Uterus (tissue), 4 donors: ENCODE measurements around the gene MYADML2. TPM values are rescaled to one million over a fixed set of nuclear protein-coding genes. Genes with fewer than 3 reads are reported as not detected.

Experiments
- DNase-seq, 2 donors: peaks; one replicate each; pipeline ENCODE4 v3.0.0-alpha.2; 2019 to 2020
- H3K27ac ChIP-seq, 2 donors: fragments of 200-600 bp; sonication (generic); 1 replicate in 1 of 2; 2 replicates in 1 of 2; pipeline ENCODE4 v1.5.1; 2016 to 2018
- H3K27me3 ChIP-seq, 2 donors: fragments of 200-600 bp; sonication (generic); one replicate each; pipeline ENCODE4 v1.5.1; 2018 to 2019; ENCODE audit warnings: control low read depth in 1 of 2
- H3K36me3 ChIP-seq, 2 donors: fragments of 200-600 bp; sonication (generic); one replicate each; pipeline ENCODE4 v1.5.1; 2019; ENCODE audit warnings: control low read depth in 1 of 2
- H3K4me1 ChIP-seq, 2 donors: fragments of 200-600 bp; sonication (generic); one replicate each; pipeline ENCODE4 v1.5.1; 2018 to 2019; ENCODE audit warnings: control low read depth in 1 of 2
- H3K4me3 ChIP-seq, 2 donors: fragments of 200-600 bp; sonication (generic); 1 replicate in 1 of 2; 2 replicates in 1 of 2; pipeline ENCODE4 v1.5.1; 2018 to 2019; ENCODE audit warnings: mild to moderate bottlenecking in 1 of 2
- H3K9me3 ChIP-seq, 2 donors: fragments of 200-600 bp; sonication (generic); one replicate each; pipeline ENCODE4 v1.5.1; 2019; ENCODE audit warnings: control low read depth in 1 of 2
- POLR2A ChIP-seq, 2 donors: fragments of 450-650 bp; IDR thresholded peaks; one replicate each; pipeline ENCODE4 v1.6.1; 2016; ENCODE audit warnings: antibody characterized with exemption in 2 of 2, mild to moderate bottlenecking in 1 of 2, moderate library complexity in 1 of 2
- intact Hi-C: fragments of 100-400 bp; cut with DNase I; formaldehyde crosslinking; loops from one replicate; pipeline ENCODE4 v1.15.1; 2023; ENCODE audit warnings: low total_unique reads
- total RNA-seq, 4 donors: library from RNA; depleted of rRNA in 3 of 4; stranded (reverse); fragments of >200 nt in 3 of 4; gene quantifications; one replicate each; pipeline versions ENCODE4 v1.1.0 to v1.2.4, GENCODE V29; 2014 to 2023
- TF ChIP-seq, protein P1 (sequence below), 4 experiments: fragments of 200-600 bp in 2 of 4; fragments of 450-650 bp in 2 of 4; sonication (generic) in 2 of 4; IDR thresholded peaks; one replicate each; pipeline ENCODE4 v1.5.1; 2016 to 2019; ENCODE audit warnings: antibody characterized with exemption in 4 of 4, mild to moderate bottlenecking in 2 of 4, moderate library complexity in 1 of 4
- donor health status: DM: yes; HTN: yes; CAD: no.

MYADML2 gene
- total RNA-seq, 4 donors from 2014 or later = not detected

DNA sequence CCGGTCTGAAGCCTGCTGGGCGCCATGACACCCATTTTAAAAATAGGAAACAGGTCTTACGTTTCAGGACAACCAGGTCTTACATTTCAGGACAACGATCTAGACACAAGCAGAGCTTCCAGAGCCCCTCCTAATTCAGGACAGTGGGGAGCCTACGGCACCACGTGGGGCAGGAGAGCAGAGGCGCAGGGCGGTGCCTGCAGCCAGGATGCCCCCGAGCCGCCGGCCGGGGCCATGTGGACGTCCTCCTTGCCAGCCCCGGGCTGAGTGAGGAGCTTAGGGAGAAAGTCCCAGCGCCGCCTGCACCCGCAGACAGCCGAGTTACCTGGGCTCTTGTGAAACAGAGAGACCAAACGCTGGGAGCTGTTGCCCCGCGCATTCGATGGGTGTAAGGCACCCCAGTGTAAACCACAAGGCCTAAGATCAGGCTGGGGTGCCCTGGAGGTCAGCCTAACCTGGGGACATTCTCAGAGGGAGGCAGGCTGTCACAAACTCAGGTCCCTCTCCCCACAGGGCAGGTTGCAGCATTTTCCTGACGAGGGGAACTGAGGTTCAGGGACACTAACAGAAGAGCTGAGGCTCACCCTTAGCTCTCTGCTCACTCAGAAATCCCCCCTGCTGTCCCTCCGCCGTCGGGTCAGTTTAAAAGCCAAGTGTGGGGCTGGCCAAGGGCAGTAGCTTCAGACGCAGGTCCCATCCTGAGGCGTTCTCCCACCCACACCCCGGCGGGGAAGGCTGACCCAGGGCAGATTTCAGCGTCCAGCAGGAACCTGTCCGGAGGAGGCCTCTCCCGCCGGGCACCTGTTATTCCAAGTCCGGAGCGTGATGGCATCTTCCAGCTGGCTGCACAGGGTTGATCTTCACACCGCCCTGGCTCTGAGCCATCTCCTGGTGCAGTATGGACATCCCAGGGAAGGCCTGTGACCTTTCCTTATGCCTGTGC is 15.7 kb upstream of the MYADML2 start:
- no peak overlapping the region for H3K4me3 ChIP-seq
- no peak for DNase-seq
- intact Hi-C loops = loop anchor here (5.0 kb wide), 1 partner anchor 55 kb away; no protein-coding TSS in a partner anchor
- H3K27me3 ChIP-seq = peaks cover 20 to 29% of the 10 kb centered on the region in 2 donors
- no peak for TF ChIP-seq POLR2A (IDR thresholded peaks at IDR 0.05)
- TF ChIP-seq, protein P1, sequence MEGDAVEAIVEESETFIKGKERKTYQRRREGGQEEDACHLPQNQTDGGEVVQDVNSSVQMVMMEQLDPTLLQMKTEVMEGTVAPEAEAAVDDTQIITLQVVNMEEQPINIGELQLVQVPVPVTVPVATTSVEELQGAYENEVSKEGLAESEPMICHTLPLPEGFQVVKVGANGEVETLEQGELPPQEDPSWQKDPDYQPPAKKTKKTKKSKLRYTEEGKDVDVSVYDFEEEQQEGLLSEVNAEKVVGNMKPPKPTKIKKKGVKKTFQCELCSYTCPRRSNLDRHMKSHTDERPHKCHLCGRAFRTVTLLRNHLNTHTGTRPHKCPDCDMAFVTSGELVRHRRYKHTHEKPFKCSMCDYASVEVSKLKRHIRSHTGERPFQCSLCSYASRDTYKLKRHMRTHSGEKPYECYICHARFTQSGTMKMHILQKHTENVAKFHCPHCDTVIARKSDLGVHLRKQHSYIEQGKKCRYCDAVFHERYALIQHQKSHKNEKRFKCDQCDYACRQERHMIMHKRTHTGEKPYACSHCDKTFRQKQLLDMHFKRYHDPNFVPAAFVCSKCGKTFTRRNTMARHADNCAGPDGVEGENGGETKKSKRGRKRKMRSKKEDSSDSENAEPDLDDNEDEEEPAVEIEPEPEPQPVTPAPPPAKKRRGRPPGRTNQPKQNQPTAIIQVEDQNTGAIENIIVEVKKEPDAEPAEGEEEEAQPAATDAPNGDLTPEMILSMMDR (IDR thresholded peaks at IDR 0.05) = no peak
- no peaks in the 10 kb centered on the region for H3K36me3 ChIP-seq
- H3K4me1 ChIP-seq = peaks cover 0 to 20% of the 10 kb centered on the region in 2 donors
- H3K9me3 ChIP-seq = no peaks in the 10 kb centered on the region
- H3K27ac ChIP-seq = no peak overlapping the region

DNA sequence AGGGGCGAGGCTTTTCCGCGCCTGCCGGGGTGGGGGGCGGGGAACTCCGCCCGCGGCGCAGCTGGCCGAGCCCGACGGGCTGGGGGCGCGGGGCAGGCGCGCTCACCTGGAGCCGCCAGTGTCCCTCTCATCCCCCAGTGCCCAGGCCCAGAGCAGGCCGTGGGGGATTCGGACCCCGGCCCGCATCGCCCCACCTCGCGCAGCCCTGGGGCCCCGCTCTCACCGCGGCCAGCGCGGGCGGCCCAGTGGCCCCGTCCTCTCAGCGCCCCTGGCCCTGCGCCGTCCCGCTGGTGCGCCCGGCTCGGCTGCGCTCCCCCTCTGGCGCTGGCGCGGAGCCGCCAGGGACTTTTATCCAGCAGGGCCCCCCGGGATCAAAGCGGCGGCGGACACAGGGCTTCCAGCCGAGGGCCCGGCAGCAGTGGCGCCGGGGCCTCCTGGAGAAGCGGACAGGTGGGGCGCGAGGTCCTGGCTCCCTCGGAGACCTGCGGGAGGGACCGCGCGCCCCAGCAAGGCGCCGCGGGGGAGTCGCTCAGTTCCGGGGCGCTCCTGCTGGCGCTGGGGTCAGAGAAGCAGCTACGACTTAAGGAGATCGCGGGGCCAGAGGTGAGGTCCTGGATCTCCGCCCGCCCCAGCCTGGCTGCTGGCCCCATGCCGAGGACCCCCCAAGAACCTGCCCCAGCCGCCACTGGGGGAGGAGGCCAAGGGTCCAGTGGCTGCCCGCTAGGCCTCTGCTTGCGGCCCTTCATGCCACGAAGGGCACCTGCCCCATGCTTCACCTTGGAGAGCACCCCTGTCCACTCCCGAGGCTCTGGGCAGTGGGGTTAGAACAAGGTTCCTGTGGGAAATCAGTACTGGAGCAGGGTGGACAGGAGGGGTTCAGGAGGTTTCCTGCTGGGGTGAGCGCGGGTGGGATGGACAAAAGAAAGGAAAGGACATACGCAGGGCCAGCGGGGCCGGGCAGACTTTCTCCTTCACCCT is 14.8 kb upstream of the MYADML2 start:
- Histone ChIP-seq H3K4me1 (peaks cover 0 to 20% of the 10 kb centered on the region in 2 donors), H3K9me3 (no peaks in the 10 kb centered on the region), H3K36me3 (no peaks in the 10 kb centered on the region), H3K27ac (no peak overlapping the region), H3K27me3 (peaks cover 20 to 31% of the 10 kb centered on the region in 2 donors), H3K4me3 (no peak overlapping the region)
- intact Hi-C loops = loop anchor here (5.0 kb wide), 1 partner anchor 55 kb away; no protein-coding TSS in a partner anchor
- DNase-seq = no peak
- TF ChIP-seq, protein P1 (IDR thresholded peaks at IDR 0.05) = no peak
- TF ChIP-seq POLR2A (IDR thresholded peaks at IDR 0.05) = no peak

DNA sequence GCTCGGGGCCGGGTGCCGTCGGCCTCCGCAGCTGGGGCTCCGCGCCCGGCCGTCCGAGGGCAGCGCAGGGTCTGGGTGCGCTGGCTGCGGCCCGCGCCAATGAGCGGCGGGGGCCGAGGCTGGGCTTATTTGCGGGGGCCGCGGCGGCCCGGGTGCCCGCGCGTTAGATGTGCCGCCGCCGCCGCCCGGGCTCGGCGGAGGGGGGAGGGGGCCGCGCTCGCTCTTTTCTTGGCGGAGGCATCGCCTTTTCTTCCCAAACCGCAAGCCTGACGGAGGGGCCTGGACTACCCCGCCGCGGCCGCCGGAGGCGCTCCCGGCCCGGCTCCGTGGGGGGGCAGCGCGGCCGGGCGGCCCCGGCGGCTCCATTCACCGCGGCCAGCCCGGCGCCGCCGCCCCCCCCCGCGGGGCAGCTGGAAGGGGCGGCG is 14.1 kb upstream of the MYADML2 start, which contains the start of gene NOTUM:
Gene NOTUM, minus strand, starts transcription at position 101 of the 425 bp plus-strand sequence. CDS start 278 bp downstream, outside the sequence.
- peak within 1 kb of the TSS in 1 of 2 donors; percentile 29 for H3K4me3 ChIP-seq
- intact Hi-C loops = loop anchor here (5.0 kb wide), 1 partner anchor 56 kb away; no protein-coding TSS in a partner anchor

DNA sequence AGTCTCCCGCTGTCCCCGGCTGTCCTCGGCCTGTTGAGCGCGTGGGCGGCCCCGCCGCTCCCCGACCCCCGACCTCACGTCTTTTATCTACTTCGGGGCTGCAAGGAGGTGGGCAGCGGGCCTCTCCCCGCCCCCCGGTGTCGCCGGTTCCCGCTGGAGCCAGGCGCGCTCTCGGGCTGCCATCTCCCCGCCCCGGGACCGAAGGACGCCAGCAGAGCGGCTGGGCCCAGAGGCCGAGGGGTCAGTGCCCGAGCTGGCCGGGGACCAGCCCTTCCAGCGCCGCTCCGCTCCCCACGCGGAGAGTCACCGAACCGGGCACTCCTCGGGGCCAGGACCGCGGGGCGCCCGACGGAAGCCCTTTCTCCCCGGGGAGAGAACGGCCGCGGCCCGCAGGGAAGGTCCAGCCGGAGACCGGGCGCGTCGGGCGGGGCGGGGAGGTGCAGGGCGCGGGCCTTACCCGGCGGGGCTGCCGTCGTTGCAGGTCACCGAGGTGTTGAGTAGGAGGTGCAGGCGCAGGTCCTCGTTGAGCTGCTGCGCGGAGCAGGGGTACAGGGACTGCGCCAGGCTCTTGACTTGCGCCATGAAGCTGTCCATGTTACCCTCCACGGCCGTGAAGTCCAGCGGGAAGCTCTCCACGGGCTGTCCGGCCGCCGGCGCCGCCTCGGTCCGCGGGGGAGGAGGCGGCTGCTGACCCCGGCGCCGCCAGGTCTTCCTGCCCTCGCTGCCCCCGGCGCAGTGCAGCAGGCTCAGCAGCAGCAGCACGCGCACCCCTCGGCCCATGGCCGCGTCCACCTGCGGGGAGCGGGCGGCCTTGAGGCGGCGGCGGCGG is 13.3 kb upstream of the MYADML2 start:
- no peak for DNase-seq
- no peaks in the 10 kb centered on the region for H3K9me3 ChIP-seq
- intact Hi-C loops = loop anchor here (5.0 kb wide), 1 partner anchor 57 kb away; no protein-coding TSS in a partner anchor
- H3K27ac ChIP-seq = no peak overlapping the region
- peaks cover 20 to 31% of the 10 kb centered on the region in 2 donors for H3K27me3 ChIP-seq
- H3K36me3 ChIP-seq = no peaks in the 10 kb centered on the region
- no peak for TF ChIP-seq POLR2A (IDR thresholded peaks at IDR 0.05)
- H3K4me3 ChIP-seq = peak overlapping the region in 1 of 2 donors; percentile 29
- peaks cover 0 to 20% of the 10 kb centered on the region in 2 donors for H3K4me1 ChIP-seq

More for the DNA sequence above, 14.1 kb upstream of the MYADML2 start, which contains the start of gene NOTUM:
- H3K4me1 ChIP-seq = peaks cover 0 to 20% of the 10 kb centered on the region in 2 donors
- no peak for DNase-seq
- no peak within 1 kb of the TSS for H3K27ac ChIP-seq
- H3K36me3 ChIP-seq = no peaks in the 10 kb centered on the region
- TF ChIP-seq POLR2A (IDR thresholded peaks at IDR 0.05) = no peak
- TF ChIP-seq, protein P1 (IDR thresholded peaks at IDR 0.05) = peak in 2 of 4 experiments; percentile 27 to 48
- H3K27me3 ChIP-seq = peaks cover 20 to 31% of the 10 kb centered on the region in 2 donors
- no peaks in the 10 kb centered on the region for H3K9me3 ChIP-seq
